Measurements from ENCODE around the gene ANKHD1. TPM values are rescaled to one million over a fixed set of nuclear protein-coding genes. Genes with fewer than 3 reads are reported as not detected.

The ANKHD1 gene
- total RNA-seq, 2 donors from 2014 or later = 85.6 to 95.9 TPM

DNA sequence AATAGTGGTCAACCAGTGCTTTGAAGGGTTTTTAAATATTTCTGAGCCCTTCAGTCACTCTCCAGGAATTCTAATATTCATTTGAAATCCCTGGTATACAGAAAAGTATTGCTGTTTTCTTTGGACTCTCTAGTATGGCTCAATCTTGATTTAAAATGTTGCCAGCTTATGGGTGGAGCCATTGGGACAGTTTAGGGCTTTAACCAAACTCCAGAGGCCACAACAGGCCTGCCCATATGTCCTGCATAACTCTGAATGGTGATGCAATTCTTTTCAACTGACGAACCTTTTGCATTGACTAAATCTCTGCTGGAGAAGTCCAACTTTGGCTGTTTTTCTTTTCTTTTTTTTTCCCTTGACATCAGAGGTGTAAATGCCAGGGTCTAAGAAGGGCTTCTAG is 10.3 kb upstream of the ANKHD1 start:
- H3K27ac ChIP-seq (ENCODE audit: low read depth, low read length) = no peak overlapping the region
- WGBS, 2 experiments (ENCODE audit: insufficient coverage in 1 of 2, insufficient read length in 1 of 2) = 91 to 92% methylated on average over 1 of the region's 1 CpG
- no peaks in the 10 kb centered on the region for H3K9me3 ChIP-seq (ENCODE audit: control insufficient read depth, low read length)
- H3K27ac Mint-ChIP-seq = no peak overlapping the region
- no peaks in the 10 kb centered on the region for H3K4me1 Mint-ChIP-seq
- DNase-seq = no peak
- H3K36me3 ChIP-seq (ENCODE audit: control insufficient read depth, insufficient read depth, low read length) = no peaks in the 10 kb centered on the region
- TF ChIP-seq, protein P1, sequence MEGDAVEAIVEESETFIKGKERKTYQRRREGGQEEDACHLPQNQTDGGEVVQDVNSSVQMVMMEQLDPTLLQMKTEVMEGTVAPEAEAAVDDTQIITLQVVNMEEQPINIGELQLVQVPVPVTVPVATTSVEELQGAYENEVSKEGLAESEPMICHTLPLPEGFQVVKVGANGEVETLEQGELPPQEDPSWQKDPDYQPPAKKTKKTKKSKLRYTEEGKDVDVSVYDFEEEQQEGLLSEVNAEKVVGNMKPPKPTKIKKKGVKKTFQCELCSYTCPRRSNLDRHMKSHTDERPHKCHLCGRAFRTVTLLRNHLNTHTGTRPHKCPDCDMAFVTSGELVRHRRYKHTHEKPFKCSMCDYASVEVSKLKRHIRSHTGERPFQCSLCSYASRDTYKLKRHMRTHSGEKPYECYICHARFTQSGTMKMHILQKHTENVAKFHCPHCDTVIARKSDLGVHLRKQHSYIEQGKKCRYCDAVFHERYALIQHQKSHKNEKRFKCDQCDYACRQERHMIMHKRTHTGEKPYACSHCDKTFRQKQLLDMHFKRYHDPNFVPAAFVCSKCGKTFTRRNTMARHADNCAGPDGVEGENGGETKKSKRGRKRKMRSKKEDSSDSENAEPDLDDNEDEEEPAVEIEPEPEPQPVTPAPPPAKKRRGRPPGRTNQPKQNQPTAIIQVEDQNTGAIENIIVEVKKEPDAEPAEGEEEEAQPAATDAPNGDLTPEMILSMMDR (conservative IDR thresholded peaks at IDR 0.05) = no peak
- H3K9me3 Mint-ChIP-seq = no peaks in the 10 kb centered on the region
- H3K4me1 ChIP-seq (ENCODE audit: control insufficient read depth, insufficient read depth, low read length) = no peaks in the 10 kb centered on the region
- H3K27me3 ChIP-seq (ENCODE audit: control insufficient read depth, insufficient read depth, low read length, poor library complexity, severe bottlenecking) = no peaks in the 10 kb centered on the region
- no peak overlapping the region for H3K4me3 ChIP-seq (ENCODE audit: low read length)
- H3K4me3 Mint-ChIP-seq = no peak overlapping the region
- H3K36me3 Mint-ChIP-seq (ENCODE audit: low read depth) = peaks cover 2% of the 10 kb centered on the region
- H3K9ac ChIP-seq (ENCODE audit: extremely low read depth, low read length, poor library complexity, severe bottlenecking) = no peak overlapping the region
- no peaks in the 10 kb centered on the region for H3K27me3 Mint-ChIP-seq (ENCODE audit: insufficient read depth)

DNA sequence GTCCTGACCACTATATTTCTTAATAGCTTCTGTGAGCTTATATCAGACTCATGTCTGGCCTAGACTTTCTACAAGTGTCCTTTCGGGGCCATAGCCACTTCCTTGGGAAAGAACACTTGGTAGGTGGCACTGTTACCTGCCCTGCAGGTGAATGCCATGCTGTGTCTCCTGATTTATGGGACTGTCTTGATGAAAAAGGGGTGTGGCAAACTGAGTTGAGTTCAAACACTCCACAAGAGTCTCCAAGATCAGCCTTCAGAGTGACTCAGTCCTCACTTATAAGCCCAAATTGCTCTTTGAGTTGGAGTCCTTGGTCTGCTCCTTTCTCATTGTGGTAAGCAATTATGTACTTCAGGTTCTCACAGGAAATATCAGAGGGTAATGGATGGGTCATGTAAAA is 9.9 kb upstream of the ANKHD1 start:
- H3K4me3 ChIP-seq (ENCODE audit: low read length) = no peak overlapping the region
- H3K4me1 ChIP-seq (ENCODE audit: control insufficient read depth, insufficient read depth, low read length) = no peaks in the 10 kb centered on the region
- no peaks in the 10 kb centered on the region for H3K9me3 ChIP-seq (ENCODE audit: control insufficient read depth, low read length)
- Mint-ChIP-seq H3K4me1 (no peaks in the 10 kb centered on the region), H3K9me3 (no peaks in the 10 kb centered on the region), H3K27ac (no peak overlapping the region), H3K27me3 (ENCODE audit: insufficient read depth) (no peaks in the 10 kb centered on the region), H3K36me3 (ENCODE audit: low read depth) (peaks cover 2% of the 10 kb centered on the region), H3K4me3 (no peak overlapping the region)
- no peak for DNase-seq
- 94% methylated on average over 1 of the region's 1 CpG; no CpG with 5 or more reads in 1 of the 2 experiments for WGBS, 2 experiments (ENCODE audit: insufficient coverage in 1 of 2, insufficient read length in 1 of 2)
- no peak overlapping the region for H3K27ac ChIP-seq (ENCODE audit: low read depth, low read length)
- H3K9ac ChIP-seq (ENCODE audit: extremely low read depth, low read length, poor library complexity, severe bottlenecking) = no peak overlapping the region
- TF ChIP-seq, protein P1 (conservative IDR thresholded peaks at IDR 0.05) = no peak
- no peaks in the 10 kb centered on the region for H3K36me3 ChIP-seq (ENCODE audit: control insufficient read depth, insufficient read depth, low read length)
- H3K27me3 ChIP-seq (ENCODE audit: control insufficient read depth, insufficient read depth, low read length, poor library complexity, severe bottlenecking) = no peaks in the 10 kb centered on the region

DNA sequence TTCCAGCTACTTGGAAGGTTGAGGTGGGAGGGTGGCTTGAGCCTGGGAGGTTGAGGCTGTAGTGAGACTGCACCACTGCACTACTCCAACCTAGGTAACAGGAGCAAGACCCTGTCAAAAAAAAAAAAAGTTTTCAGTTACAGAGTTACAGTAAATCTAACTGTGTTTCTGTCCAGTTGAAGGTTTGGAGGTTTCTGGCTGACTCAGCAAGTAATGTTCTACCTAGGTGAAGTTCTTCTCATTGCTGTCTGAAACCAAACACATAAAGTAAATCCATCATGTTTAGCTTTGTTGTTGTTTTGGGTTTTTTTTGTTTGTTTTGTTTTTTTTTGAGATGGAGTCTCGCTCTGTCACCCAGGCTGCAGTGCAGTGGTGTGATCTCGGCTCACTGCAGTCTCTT is 7.9 kb upstream of the ANKHD1 start:
- Histone ChIP-seq H3K36me3 (ENCODE audit: control insufficient read depth, insufficient read depth, low read length) (no peaks in the 10 kb centered on the region), H3K27me3 (ENCODE audit: control insufficient read depth, insufficient read depth, low read length, poor library complexity, severe bottlenecking) (no peaks in the 10 kb centered on the region), H3K4me1 (ENCODE audit: control insufficient read depth, insufficient read depth, low read length) (no peaks in the 10 kb centered on the region), H3K9me3 (ENCODE audit: control insufficient read depth, low read length) (no peaks in the 10 kb centered on the region), H3K9ac (ENCODE audit: extremely low read depth, low read length, poor library complexity, severe bottlenecking) (no peak overlapping the region), H3K4me3 (ENCODE audit: low read length) (no peak overlapping the region), H3K27ac (ENCODE audit: low read depth, low read length) (no peak overlapping the region)
- Mint-ChIP-seq H3K4me3 (no peak overlapping the region), H3K9me3 (no peaks in the 10 kb centered on the region), H3K27ac (no peak overlapping the region), H3K4me1 (peaks cover 2% of the 10 kb centered on the region), H3K36me3 (ENCODE audit: low read depth) (peaks cover 2% of the 10 kb centered on the region), H3K27me3 (ENCODE audit: insufficient read depth) (no peaks in the 10 kb centered on the region)
- TF ChIP-seq, protein P1 (conservative IDR thresholded peaks at IDR 0.05) = no peak
- DNase-seq = no peak
- WGBS, 2 experiments (ENCODE audit: insufficient coverage in 1 of 2, insufficient read length in 1 of 2) = 93% methylated on average over 2 of the region's 2 CpGs; no CpG with 5 or more reads in 1 of the 2 experiments

Measured in endodermal cell (in vitro differentiated cells).